Measurements from ENCODE around the gene KCNJ13.

KCNJ13 gene

GRCh38 chr2:232795920-232796319, 19.6 kb upstream of the KCNJ13 start:
- H3K4me3 ChIP-seq (ENCODE audit: low read depth, low read length, poor library complexity, severe bottlenecking) = no peak overlapping the region
- H3K9me3 ChIP-seq (ENCODE audit: low read length) = no peaks in the 10 kb centered on the region
- no peaks in the 10 kb centered on the region for H3F3A ChIP-seq (ENCODE audit: insufficient read depth, low read length)
- peaks cover 93% of the 10 kb centered on the region for H3K36me3 ChIP-seq (ENCODE audit: insufficient read depth, low read length)
- H3K4me1 ChIP-seq (ENCODE audit: insufficient read depth, low read length, severe bottlenecking) = no peaks in the 10 kb centered on the region
- no peaks in the 10 kb centered on the region for H4K20me1 ChIP-seq (ENCODE audit: insufficient read depth, low read length)
- no peak overlapping the region for H2AFZ ChIP-seq (ENCODE audit: low read length)
- H3K4me2 ChIP-seq (ENCODE audit: low read length) = no peak overlapping the region
- H3K9me2 ChIP-seq (ENCODE audit: low read depth, low read length) = no peaks in the 10 kb centered on the region
- no peak overlapping the region for H3K27ac ChIP-seq (ENCODE audit: low read depth, low read length, poor library complexity, severe bottlenecking)
- no peaks in the 10 kb centered on the region for H3K79me2 ChIP-seq (ENCODE audit: insufficient read depth, low read length)
- TF ChIP-seq EZH2 (IDR thresholded peaks at IDR 0.05; ENCODE audit: borderline replicate concordance, low read length) = no peak
- no peak for TF ChIP-seq CTCF (IDR thresholded peaks at IDR 0.05; ENCODE audit: low read length)
- no peaks in the 10 kb centered on the region for H3K27me3 ChIP-seq (ENCODE audit: insufficient read depth, low read length)
- no peak overlapping the region for H3K9ac ChIP-seq (ENCODE audit: low read length)

- TF ChIP-seq EZH2 (IDR thresholded peaks at IDR 0.05; ENCODE audit: borderline replicate concordance, low read length) (no peak), CTCF (IDR thresholded peaks at IDR 0.05; ENCODE audit: low read length) (no peak)
- H3F3A ChIP-seq (ENCODE audit: insufficient read depth, low read length) = no peaks in the 10 kb centered on the region
Measured at GRCh38 chr2:232794981-232795380, 18.6 kb upstream of the KCNJ13 start.

GRCh38 chr2:232793271-232793670, 16.9 kb upstream of the KCNJ13 start:
- Histone ChIP-seq H3K9me2 (ENCODE audit: low read depth, low read length) (no peaks in the 10 kb centered on the region), H3K9me3 (ENCODE audit: low read length) (no peaks in the 10 kb centered on the region), H3K36me3 (ENCODE audit: insufficient read depth, low read length) (peaks cover 88% of the 10 kb centered on the region), H3K9ac (ENCODE audit: low read length) (no peak overlapping the region), H3K4me2 (ENCODE audit: low read length) (no peak overlapping the region), H3K27me3 (ENCODE audit: insufficient read depth, low read length) (no peaks in the 10 kb centered on the region), H2AFZ (ENCODE audit: low read length) (no peak overlapping the region), H3K27ac (ENCODE audit: low read depth, low read length, poor library complexity, severe bottlenecking) (no peak overlapping the region), H3K4me1 (ENCODE audit: insufficient read depth, low read length, severe bottlenecking) (no peaks in the 10 kb centered on the region), H3F3A (ENCODE audit: insufficient read depth, low read length) (no peaks in the 10 kb centered on the region), H4K20me1 (ENCODE audit: insufficient read depth, low read length) (no peaks in the 10 kb centered on the region), H3K4me3 (ENCODE audit: low read depth, low read length, poor library complexity, severe bottlenecking) (no peak overlapping the region), H3K79me2 (ENCODE audit: insufficient read depth, low read length) (no peaks in the 10 kb centered on the region)
- TF ChIP-seq CTCF (IDR thresholded peaks at IDR 0.05; ENCODE audit: low read length) = no peak
- TF ChIP-seq EZH2 (IDR thresholded peaks at IDR 0.05; ENCODE audit: borderline replicate concordance, low read length) = no peak

More at GRCh38 chr2:232794981-232795380, 18.6 kb upstream of the KCNJ13 start:
- H3K79me2 ChIP-seq (ENCODE audit: insufficient read depth, low read length) = no peaks in the 10 kb centered on the region
- H3K4me1 ChIP-seq (ENCODE audit: insufficient read depth, low read length, severe bottlenecking) = no peaks in the 10 kb centered on the region
- no peak overlapping the region for H2AFZ ChIP-seq (ENCODE audit: low read length)
- H3K9me2 ChIP-seq (ENCODE audit: low read depth, low read length) = no peaks in the 10 kb centered on the region
- H3K9me3 ChIP-seq (ENCODE audit: low read length) = no peaks in the 10 kb centered on the region
- no peaks in the 10 kb centered on the region for H4K20me1 ChIP-seq (ENCODE audit: insufficient read depth, low read length)
- H3K4me3 ChIP-seq (ENCODE audit: low read depth, low read length, poor library complexity, severe bottlenecking) = no peak overlapping the region
- H3K27me3 ChIP-seq (ENCODE audit: insufficient read depth, low read length) = no peaks in the 10 kb centered on the region
- no peak overlapping the region for H3K4me2 ChIP-seq (ENCODE audit: low read length)
- H3K27ac ChIP-seq (ENCODE audit: low read depth, low read length, poor library complexity, severe bottlenecking) = no peak overlapping the region
- no peak overlapping the region for H3K9ac ChIP-seq (ENCODE audit: low read length)
- H3K36me3 ChIP-seq (ENCODE audit: insufficient read depth, low read length) = peaks cover 93% of the 10 kb centered on the region
